Renal pelvis (tissue), 4 donors: Measurements from ENCODE around the gene MED27. TPM values are rescaled to one million over a fixed set of nuclear protein-coding genes. Genes with fewer than 3 reads are reported as not detected.

Source experiments
- DNase-seq: peaks from one replicate; pipeline ENCODE4 v3.0.0-alpha.2; 2013
- polyA plus RNA-seq, 3 donors: library from polyadenylated mRNA; unstranded; fragments of 120-200 nt; gene quantifications; one replicate each; pipeline ENCODE4 v1.2.1, GENCODE V29; 2013; ENCODE audit not compliant: insufficient read length in 3 of 3

MED27 gene
- polyA plus RNA-seq, 3 donors, result 20.9 to 24.7 (median 21.3) TPM

GRCh38 chr9:131839281-131840084, 240.2 kb downstream of the MED27 start:
- DNase-seq, result no peak

GRCh38 chr9:131838530-131839280, 241.0 kb downstream of the MED27 start:
- no peak for DNase-seq

GRCh38 chr9:131837836-131838235, 241.8 kb downstream of the MED27 start:
- DNase-seq, result no peak

GRCh38 chr9:131837316-131837715, 242.4 kb downstream of the MED27 start:
- no peak for DNase-seq

- no peak for DNase-seq
These were observed 242.9 kb downstream of the MED27 start for GRCh38 chr9:131836607-131837315.

GRCh38 chr9:131836021-131836420, 243.6 kb downstream of the MED27 start:
- no peak for DNase-seq

- DNase-seq, result peak; percentile 69
These were observed 244.3 kb downstream of the MED27 start for GRCh38 chr9:131835151-131835910.

GRCh38 chr9:131834721-131835120, 244.9 kb downstream of the MED27 start:
- no peak for DNase-seq

- no peak for DNase-seq
These were observed 245.8 kb downstream of the MED27 start for GRCh38 chr9:131833906-131834305.

- DNase-seq, result no peak
These were observed 246.6 kb downstream of the MED27 start for GRCh38 chr9:131833083-131833482.

- no peak for DNase-seq
These were observed 248.1 kb downstream of the MED27 start for GRCh38 chr9:131831380-131832165.

- DNase-seq, result no peak
These were observed 251.8 kb downstream of the MED27 start for GRCh38 chr9:131827821-131828369.

GRCh38 chr9:131826966-131827525, 252.6 kb downstream of the MED27 start:
- DNase-seq, result no peak

- DNase-seq, result no peak
These were observed 253.6 kb downstream of the MED27 start for GRCh38 chr9:131826053-131826452.

GRCh38 chr9:131824953-131825495, 254.6 kb downstream of the MED27 start:
- DNase-seq, result no peak

- no peak for DNase-seq
These were observed 255.5 kb downstream of the MED27 start for GRCh38 chr9:131824155-131824594.

GRCh38 chr9:131823701-131824146, 255.9 kb downstream of the MED27 start:
- DNase-seq, result no peak

- DNase-seq, result no peak
These were observed 261.6 kb downstream of the MED27 start for GRCh38 chr9:131818089-131818488.

GRCh38 chr9:131817627-131818026, 262.0 kb downstream of the MED27 start:
- no peak for DNase-seq

- DNase-seq, result no peak
These were observed 262.6 kb downstream of the MED27 start for GRCh38 chr9:131817073-131817472.
